ENCODE measurements around the gene DCDC2B.

The DCDC2B gene

DNA sequence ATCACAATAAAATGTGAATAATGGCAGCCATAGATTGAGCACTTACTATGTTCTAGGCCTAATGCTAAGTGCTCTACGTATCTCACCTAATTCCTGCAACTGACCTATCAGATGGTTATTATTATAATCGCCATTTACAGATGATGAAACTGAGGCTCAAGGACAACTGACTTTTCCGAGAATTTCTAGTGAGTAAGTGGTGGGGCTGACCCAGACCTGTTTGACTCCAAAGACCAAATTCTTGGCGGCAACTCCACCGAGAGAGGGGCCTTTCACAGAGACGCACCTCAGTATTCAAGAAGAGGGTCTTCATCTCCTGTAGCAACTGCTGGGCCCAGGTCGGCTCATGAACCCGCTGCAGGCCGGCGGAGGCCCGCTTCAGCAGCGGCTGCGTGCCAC, 12.7 kb downstream of the DCDC2B start:
- peaks cover 48% of the 10 kb centered on the region for H3K36me3 ChIP-seq
- H3K27ac ChIP-seq = no peak overlapping the region
- no peaks in the 10 kb centered on the region for H3K9me3 ChIP-seq
- peak overlapping the region; percentile 92 for H3K4me2 ChIP-seq
- H3K4me1 ChIP-seq = peaks cover 40% of the 10 kb centered on the region
- H3K27me3 ChIP-seq = no peaks in the 10 kb centered on the region
- peak overlapping the region; percentile 91 for H3K9ac ChIP-seq
- TF ChIP-seq Cebpa-rat (IDR thresholded peaks at IDR 0.05) = no peak
- H4K20me1 ChIP-seq = no peaks in the 10 kb centered on the region; the same call in 1 of the 2 replicates
- peak overlapping the region; percentile 92 for H3K4me3 ChIP-seq

DNA sequence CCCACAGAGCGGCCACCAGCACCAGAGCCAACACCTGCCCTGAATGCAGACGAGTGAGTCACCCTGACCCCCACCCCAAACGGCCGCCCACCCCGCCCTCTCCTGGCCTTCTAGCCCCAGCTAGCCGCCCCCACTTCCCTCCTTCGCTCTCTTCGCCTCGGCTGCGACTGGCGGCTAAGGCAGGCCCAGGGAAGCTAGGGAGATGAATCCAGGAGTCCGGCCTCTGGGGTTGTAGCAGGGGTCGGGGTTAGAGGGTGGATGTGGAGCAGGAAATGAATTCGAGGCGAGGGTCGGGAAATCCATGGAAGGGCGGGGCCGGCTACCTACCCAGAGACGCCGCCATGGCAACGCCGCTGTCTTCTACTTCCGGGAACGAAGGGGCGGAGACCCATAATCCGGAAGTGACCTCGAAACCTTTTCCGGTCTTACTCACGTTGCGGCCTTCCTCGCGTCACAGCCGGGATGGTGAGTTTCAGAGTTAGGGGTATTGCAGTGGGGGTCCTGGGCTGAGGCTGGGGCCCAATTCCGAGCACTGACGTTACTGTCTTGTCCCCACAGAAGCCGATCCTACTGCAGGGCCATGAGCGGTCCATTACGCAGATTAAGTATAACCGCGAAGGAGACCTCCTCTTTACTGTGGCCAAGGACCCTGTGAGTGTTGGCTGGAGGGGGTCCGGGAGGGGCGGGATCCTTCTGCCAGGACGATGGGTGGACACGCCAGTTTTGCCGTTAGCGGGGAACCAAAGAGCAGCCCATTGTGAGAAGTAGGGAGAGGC, 13.3 kb downstream of the DCDC2B start, which contains the start of the genes EIF3I and TMEM234:
Gene EIF3I, plus strand, starts transcription at position 428 of the 776 bp plus-strand sequence. Its CDS starts 35 bp downstream, at position 463.
Gene TMEM234, minus strand, starts transcription at position 374 of the 776 bp plus-strand sequence. Its CDS starts 31 bp downstream, at position 343.
- Histone ChIP-seq H3K4me3 (peak within 1 kb of the TSS; percentile 92), H3K27ac (peak within 1 kb of the TSS; percentile 87), H3K4me1 (peaks cover 40% of the 10 kb centered on the region), H3K9me3 (no peaks in the 10 kb centered on the region), H3K9ac (peak within 1 kb of the TSS; percentile 91), H3K27me3 (no peaks in the 10 kb centered on the region), H3K36me3 (peaks cover 48% of the 10 kb centered on the region), H4K20me1 (no peaks in the 10 kb centered on the region; the same call in 1 of the 2 replicates), H3K4me2 (peak within 1 kb of the TSS; percentile 92)
- no peak for TF ChIP-seq Cebpa-rat (IDR thresholded peaks at IDR 0.05)

DNA sequence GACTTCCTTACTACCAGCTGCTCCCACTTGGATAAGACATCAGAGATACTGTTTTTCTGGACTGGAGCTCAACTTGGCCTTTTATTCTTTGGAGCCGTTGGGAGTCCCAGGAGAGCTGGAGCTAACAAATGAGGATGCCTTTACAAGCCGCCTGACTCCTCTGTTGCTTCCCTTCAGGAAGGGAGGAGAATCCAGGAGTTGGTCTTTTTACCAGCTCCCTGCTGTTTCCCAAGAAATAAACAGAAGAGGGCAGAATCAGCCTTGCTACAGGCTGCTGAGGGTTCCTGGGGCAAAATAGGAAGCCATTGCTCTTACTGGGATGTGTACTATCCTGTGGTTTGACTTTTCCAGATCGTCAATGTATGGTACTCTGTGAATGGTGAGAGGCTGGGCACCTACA, 14.8 kb downstream of the DCDC2B start:
- no peaks in the 10 kb centered on the region for H3K9me3 ChIP-seq
- H3K4me3 ChIP-seq = peak overlapping the region; percentile 92; the same call in 1 of the 2 replicates
- peaks cover 63% of the 10 kb centered on the region for H3K36me3 ChIP-seq
- H3K4me1 ChIP-seq = peaks cover 40% of the 10 kb centered on the region
- H3K27ac ChIP-seq = no peak overlapping the region
- H3K27me3 ChIP-seq = no peaks in the 10 kb centered on the region
- peak overlapping the region; percentile 92 for H3K4me2 ChIP-seq
- peaks cover 6% of the 10 kb centered on the region; the same call in 1 of the 2 replicates for H4K20me1 ChIP-seq
- no peak for TF ChIP-seq Cebpa-rat (IDR thresholded peaks at IDR 0.05)
- peak overlapping the region; percentile 91 for H3K9ac ChIP-seq

DNA sequence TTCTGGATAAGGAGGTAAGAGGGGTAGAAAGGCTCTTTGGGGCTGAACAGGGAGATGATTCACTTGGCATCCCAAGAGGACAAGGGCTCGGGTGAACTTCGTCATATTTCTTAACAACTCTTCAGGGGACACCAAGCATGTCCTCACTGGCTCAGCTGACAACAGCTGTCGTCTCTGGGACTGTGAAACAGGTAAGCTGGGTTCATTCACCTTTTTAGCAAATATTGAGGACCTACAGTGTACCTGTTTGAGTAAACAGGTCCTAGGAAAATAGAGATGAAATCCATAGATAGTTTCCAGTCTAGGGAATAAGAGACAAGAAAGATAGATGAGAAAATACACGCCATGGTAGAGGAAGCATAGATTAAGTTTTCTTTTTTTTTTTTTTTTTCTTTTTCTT, 15.4 kb downstream of the DCDC2B start:
- Histone ChIP-seq H3K4me3 (no peak overlapping the region), H4K20me1 (peaks cover 6% of the 10 kb centered on the region; the same call in 1 of the 2 replicates), H3K27me3 (no peaks in the 10 kb centered on the region), H3K27ac (no peak overlapping the region), H3K36me3 (peaks cover 65% of the 10 kb centered on the region), H3K9ac (peak overlapping the region; percentile 91), H3K9me3 (no peaks in the 10 kb centered on the region), H3K4me1 (peaks cover 40% of the 10 kb centered on the region), H3K4me2 (peak overlapping the region; percentile 92)
- TF ChIP-seq Cebpa-rat (IDR thresholded peaks at IDR 0.05) = no peak

DNA sequence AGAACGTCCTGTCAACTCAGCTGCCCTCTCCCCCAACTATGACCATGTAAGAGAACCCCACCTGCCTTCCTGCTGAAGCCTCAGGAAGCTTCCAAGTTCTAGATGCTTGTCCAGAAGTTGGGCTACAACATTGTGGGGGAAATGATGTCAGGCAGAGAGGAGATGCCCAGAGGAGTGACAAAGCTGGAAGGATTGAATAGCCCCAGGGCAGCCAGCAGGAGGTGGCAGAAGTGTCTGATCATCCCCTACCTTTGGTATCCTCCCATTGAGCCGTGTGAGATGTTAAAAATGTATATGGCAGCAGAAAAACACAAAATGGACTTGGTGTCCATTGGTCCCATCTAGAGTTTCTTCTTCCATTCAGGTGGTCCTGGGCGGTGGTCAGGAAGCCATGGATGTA, 19.9 kb downstream of the DCDC2B start:
- no peak overlapping the region for H3K4me3 ChIP-seq

DNA sequence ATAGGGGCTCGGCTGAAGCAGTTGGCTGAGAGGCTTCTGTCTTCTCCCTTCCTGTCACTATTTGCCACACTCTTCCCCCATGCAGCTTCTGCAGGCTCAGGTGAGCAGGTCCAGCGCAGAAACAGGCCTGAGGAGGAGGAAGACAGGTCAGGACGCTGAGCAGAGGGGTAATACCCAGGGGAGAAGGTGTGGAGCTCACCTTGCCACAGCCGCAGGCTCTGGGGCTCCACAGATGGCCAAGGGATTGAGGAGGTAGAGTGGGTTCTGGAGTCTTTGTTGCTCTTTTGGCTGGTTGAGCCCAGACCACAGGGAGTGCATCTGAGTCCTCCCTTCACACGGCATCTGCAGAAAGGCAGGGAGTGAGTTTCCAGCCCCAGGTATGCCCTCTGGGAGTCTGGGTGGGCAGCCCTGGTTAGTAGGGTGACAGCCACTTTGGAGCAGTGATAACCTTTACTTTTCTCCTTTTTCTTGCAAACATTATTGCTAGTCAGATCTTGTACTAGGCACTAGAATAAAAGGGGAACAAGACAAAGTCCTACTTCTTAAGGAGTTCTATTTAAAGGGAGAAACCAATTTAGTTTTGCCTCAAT, 23.0 kb downstream of the DCDC2B start:
- Histone ChIP-seq H4K20me1 (0 out of 2 replicates have a peak, but pooled peaks cover 6% of the 10 kb centered on the region), H3K4me3 (no peak overlapping the region), H3K36me3 (peaks cover 81% of the 10 kb centered on the region), H3K4me1 (no peaks in the 10 kb centered on the region), H3K4me2 (no peak overlapping the region), H3K9me3 (no peaks in the 10 kb centered on the region), H3K27ac (no peak overlapping the region), H3K9ac (no peak overlapping the region), H3K27me3 (no peaks in the 10 kb centered on the region)
- TF ChIP-seq Cebpa-rat (IDR thresholded peaks at IDR 0.05) = no peak

More for the DNA sequence above, 19.9 kb downstream of the DCDC2B start:
- H4K20me1 ChIP-seq = peaks cover 6% of the 10 kb centered on the region; the same call in 1 of the 2 replicates
- H3K27ac ChIP-seq = no peak overlapping the region
- H3K36me3 ChIP-seq = peaks cover 100% of the 10 kb centered on the region
- no peaks in the 10 kb centered on the region for H3K27me3 ChIP-seq
- no peak for TF ChIP-seq Cebpa-rat (IDR thresholded peaks at IDR 0.05)
- peaks cover 5% of the 10 kb centered on the region for H3K4me1 ChIP-seq
- no peaks in the 10 kb centered on the region for H3K9me3 ChIP-seq
- no peak overlapping the region for H3K9ac ChIP-seq
- no peak overlapping the region for H3K4me2 ChIP-seq

DNA sequence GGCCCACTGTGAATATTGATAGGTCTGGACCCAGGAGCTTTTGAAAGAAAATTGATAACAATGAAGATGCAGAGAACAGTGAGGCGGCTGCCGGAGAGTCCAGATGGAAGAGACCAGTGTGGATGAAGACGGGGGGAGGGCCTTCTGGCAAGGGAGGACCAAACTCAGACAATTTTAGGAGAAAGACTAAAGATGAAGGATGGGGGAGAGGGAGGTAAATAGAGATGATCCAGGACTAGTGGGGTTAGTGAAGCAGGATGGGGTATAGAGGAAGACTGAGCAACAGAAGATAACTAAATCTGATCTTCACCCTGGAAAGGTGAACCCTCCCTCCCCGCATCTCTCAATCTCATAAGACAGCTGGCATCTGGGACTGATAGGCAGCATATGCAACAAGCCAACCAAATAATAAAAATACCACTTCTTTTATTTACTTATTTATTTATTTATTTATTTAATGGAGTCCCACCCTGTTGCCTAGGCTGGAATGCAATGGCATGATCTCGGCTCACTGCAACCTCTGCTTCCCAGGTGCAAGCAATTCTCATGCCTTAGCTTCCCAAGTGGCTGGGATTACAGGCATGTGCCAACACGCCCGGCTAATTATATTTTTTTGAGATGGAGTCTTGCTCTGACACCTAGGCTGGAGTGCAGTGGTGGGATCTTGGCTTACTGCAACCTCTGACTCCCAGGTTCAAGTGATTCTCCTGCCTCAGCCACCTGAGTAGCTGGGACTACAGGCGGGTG, 23.8 kb downstream of the DCDC2B start:
- no peak overlapping the region for H3K27ac ChIP-seq

DNA sequence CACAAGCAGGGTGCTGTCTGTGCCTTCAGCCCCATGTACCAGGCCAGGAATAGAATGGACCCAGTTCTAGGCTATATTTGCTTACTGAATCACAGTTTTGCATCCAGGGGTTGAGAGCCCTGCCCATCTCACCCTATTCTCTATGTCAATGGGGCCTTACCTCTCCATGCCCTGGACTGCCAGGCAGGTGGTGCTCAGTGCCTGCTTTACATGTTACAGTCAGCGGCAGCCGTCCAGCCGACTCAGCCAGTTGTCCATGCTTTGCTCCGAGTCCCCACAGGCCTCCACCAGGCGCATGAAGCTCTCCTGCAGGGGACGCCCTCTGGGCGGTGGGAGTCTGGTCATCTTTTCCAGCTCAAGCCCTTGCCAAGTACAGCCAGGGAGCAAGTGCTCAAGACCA, 25.9 kb downstream of the DCDC2B start:
- Histone ChIP-seq H3K27me3 (no peaks in the 10 kb centered on the region), H4K20me1 (no peaks in the 10 kb centered on the region), H3K4me2 (no peak overlapping the region), H3K36me3 (peaks cover 53% of the 10 kb centered on the region), H3K27ac (no peak overlapping the region), H3K4me1 (peaks cover 8% of the 10 kb centered on the region), H3K4me3 (no peak overlapping the region), H3K9ac (no peak overlapping the region), H3K9me3 (no peaks in the 10 kb centered on the region)
- no peak for TF ChIP-seq Cebpa-rat (IDR thresholded peaks at IDR 0.05)

More for the DNA sequence above, 23.8 kb downstream of the DCDC2B start:
- no peak overlapping the region for H3K4me3 ChIP-seq
- H3K9ac ChIP-seq = no peak overlapping the region
- no peak for TF ChIP-seq Cebpa-rat (IDR thresholded peaks at IDR 0.05)
- H3K4me2 ChIP-seq = no peak overlapping the region
- no peaks in the 10 kb centered on the region for H3K4me1 ChIP-seq
- peaks cover 74% of the 10 kb centered on the region for H3K36me3 ChIP-seq
- no peaks in the 10 kb centered on the region for H3K9me3 ChIP-seq
- H4K20me1 ChIP-seq = 0 out of 2 replicates have a peak, but pooled peaks cover 2% of the 10 kb centered on the region
- H3K27me3 ChIP-seq = no peaks in the 10 kb centered on the region

DNA sequence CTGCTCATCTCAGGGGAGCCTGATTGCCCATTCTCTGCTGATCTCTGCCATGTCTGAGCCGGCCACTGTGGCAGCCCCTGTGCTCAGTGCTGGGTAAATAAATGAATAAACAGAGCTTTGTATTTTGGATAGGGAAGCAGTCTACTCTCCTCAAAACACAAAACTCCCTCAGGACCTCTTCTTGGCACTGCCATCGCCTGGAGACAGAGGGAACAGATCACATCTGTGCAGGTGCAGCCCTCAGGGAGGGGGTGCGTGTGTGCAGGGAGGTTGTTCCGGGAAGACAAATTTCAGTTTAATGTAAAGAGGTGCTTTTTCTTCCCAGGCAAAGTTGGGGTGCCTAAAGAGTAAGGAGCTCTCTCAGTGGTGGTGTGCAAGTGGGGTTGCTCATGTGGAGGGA, 30.4 kb downstream of the DCDC2B start:
- Histone ChIP-seq H3K4me2 (peak overlapping the region; percentile 97), H3K4me3 (no peak overlapping the region)
- TF ChIP-seq Cebpa-rat (IDR thresholded peaks at IDR 0.05) = no peak

More for the DNA sequence above, 30.4 kb downstream of the DCDC2B start:
- Histone ChIP-seq H3K27ac (no peak overlapping the region), H3K27me3 (no peaks in the 10 kb centered on the region), H3K36me3 (0 out of 2 replicates have a peak, but pooled peaks cover 7% of the 10 kb centered on the region), H3K9me3 (no peaks in the 10 kb centered on the region), H3K9ac (0 out of 2 replicates have a peak overlapping the region, but pooled peaks have one; percentile 74), H4K20me1 (no peaks in the 10 kb centered on the region), H3K4me1 (peaks cover 42% of the 10 kb centered on the region)

Data from BLaER1 (cell line).